Eye (tissue), 1 donor: ENCODE data around the gene BID.
"Not testable (repeated sequence)": the region's sequence is repeated elsewhere in the genome, so short reads cannot be mapped to it uniquely, and the experiment has no call there.

Source experiments
- DNase-seq: peaks from one replicate; pipeline ENCODE4 v3.0.0-alpha.2; 2015

BID gene

DNA sequence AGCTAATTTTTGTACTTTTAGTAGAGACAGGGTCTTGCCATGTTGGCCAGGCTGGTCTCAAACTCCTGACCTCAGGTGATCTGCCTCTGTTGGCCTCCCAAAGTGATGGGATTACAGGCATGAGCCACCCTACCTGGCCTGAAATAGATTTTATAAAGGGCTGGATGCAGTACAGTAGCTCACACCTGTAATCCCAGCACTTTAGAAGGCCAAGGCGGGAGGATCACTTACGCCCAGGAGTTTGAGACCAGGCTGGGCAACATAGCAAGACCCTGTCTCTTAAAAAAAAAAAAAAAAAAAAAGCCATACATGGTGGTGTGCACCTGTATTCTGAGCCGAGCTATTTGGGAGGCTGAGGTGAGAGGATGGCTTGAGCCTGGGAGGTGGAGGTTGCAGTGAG is 76.0 kb downstream of the BID start:
- not testable (repeated sequence) for DNase-seq

DNA sequence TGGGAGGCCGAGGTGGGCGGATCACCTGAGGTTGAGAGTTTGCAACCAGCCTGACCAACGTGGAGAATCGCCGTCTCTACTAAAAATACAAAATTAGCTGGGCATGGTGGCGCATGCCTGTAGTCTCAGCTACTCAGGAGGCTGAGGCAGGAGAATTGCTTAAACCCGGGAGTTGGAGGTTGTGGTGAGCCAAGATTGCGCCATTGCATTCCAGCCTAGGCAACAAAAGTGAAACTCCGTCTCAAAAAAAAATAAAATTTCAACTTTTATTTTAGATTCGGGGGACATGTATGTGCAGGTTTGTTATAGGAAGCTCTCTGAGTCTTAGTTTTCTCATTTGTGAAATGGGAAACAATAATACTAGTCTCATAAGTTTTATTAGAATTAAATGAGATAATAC is 77.1 kb downstream of the BID start:
- DNase-seq: not testable (repeated sequence)

DNA sequence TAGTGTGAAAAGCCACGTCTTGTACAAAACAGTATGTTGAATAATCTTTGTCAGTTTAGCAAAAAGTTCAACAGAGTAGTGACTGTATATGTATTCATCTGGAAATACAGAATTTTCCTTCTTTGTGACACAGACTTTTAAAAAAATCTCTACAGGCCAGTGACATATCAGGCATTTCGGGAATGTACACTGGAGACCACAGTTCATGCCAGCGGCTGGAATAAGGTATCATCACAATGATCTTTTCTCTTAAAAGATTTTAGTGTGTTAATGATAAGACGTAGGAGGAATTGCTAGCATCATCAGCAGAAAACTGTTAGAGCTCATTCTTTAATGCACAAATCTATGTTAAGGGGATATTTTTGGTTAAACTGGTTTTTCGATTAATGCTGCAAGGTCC is 78.3 kb downstream of the BID start:
- no peak for DNase-seq

DNA sequence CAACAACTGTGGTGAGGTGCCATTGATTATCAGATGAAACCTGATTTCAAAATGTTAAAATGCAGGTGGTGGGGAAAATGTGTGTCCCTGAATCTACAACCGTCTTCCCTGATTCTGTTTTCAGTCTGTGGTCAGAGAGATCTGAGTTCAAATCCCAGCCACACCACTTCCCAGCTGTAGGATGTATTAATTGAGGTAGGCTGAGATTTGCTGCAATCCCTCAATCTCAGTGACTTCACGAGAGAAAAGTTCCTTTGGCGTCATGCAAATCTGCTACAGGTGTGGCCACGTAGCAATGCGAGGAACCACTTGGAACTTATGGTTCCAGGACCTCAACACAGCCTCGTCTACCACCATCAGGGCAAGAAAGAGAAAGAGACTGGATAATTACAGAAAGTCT is 79.5 kb downstream of the BID start:
- no peak for DNase-seq

DNA sequence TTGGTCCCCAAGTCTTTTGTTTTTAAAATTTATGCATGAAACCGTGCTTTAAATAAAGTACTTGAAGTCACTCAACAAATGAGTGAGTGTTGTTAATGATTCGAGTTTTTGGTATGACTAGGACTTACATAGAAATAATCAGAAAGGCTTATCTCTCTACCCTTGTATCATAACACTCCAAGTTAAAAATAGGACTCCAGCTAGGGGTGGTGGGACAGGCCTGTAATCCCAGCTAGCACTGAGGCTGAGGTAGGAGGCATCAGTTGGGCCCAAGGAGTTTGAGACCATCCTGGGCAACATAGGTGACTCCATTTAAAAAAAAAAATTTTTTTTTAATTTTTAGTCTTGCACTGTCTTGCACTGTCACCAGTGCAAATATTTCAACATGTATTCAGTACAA is 80.1 kb downstream of the BID start:
- DNase-seq: no peak

DNA sequence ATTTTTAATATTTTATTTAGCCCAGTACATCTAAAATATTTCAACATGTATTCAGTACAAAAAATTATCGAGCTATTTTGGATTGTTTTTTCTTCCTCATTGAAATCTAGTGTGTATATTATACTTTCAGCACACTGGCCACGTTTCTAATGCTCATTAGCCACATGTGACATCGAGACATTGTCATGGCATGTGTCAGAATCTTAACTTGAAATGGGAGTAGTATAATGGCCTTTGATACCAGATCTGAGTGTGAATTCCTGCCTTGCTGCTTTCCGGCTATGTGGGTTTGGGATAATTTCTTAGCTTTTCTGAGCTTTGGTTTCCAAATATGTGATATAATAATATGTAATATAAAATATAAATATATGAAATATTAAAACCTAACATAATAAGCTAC is 81.4 kb downstream of the BID start:
- no peak for DNase-seq

DNA sequence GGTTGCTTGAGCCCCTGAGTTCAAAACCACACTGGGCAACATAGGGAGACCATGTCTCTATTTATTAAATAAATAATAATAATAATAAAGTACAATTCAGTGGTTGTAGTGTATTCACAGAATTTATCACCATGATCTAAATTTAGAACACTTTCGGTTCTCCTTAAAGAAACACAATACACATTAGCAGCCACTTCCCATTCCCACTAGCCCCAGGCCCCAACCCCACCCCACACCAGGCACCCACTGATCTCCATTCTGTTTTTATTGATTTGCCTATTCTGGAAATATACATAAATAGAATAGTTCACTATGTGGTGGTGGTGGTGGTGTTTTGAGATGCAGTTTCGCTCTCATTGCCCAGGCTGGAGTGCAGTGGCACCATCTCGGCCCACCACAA is 90.0 kb downstream of the BID start:
- no peak for DNase-seq
